Smooth muscle cell (in vitro differentiated cells): Measurements from ENCODE around the gene ZNF804A. TPM values are rescaled to one million over a fixed set of nuclear protein-coding genes. Genes with fewer than 3 reads are reported as not detected.

Experiments used
- DNase-seq: peaks from one replicate; lab custom pipeline; 2025; ENCODE audit not compliant: unreplicated experiment; lab: John Stamatoyannopoulos, UW
- H2AFZ ChIP-seq: fragments of 200-600 bp; sonication (generic); 2 replicates; pipeline ENCODE4 v1.6.0; 2016; ENCODE audit warnings: antibody characterized with exemption, low read depth, mild to moderate bottlenecking
- H3F3A ChIP-seq: fragments of 200-600 bp; sonication (generic); 2 replicates; pipeline ENCODE4 v1.6.0; 2017; ENCODE audit warnings: antibody characterized with exemption, low read depth
- H3K27ac ChIP-seq: fragments of 200-600 bp; sonication (generic); 2 replicates; pipeline ENCODE4 v1.5.1; 2016; ENCODE audit warnings: low read depth, mild to moderate bottlenecking
- H3K27me3 ChIP-seq: fragments of 200-600 bp; sonication (generic); 2 replicates; pipeline ENCODE4 v1.6.1; 2016; ENCODE audit warnings: low read depth, mild to moderate bottlenecking
- H3K36me3 ChIP-seq: fragments of 200-600 bp; sonication (generic); 2 replicates; pipeline ENCODE4 v1.5.1; 2016; ENCODE audit warnings: low read depth
- H3K4me1 ChIP-seq: fragments of 200-600 bp; sonication (generic); 2 replicates; pipeline ENCODE4 v1.5.1; 2016; ENCODE audit warnings: low read depth
- H3K4me2 ChIP-seq: fragments of 200-600 bp; sonication (generic); 2 replicates; pipeline ENCODE4 v1.6.0; 2016; ENCODE audit warnings: mild to moderate bottlenecking
- H3K4me3 ChIP-seq: fragments of 200-600 bp; sonication (generic); 2 replicates; pipeline ENCODE4 v1.5.1; 2016; ENCODE audit warnings: mild to moderate bottlenecking
- H3K79me2 ChIP-seq: fragments of 200-600 bp; sonication (generic); 2 replicates; pipeline ENCODE4 v1.6.0; 2016; ENCODE audit warnings: low read depth, mild to moderate bottlenecking
- H3K9ac ChIP-seq: fragments of 200-600 bp; sonication (generic); 2 replicates; pipeline ENCODE4 v1.6.0; 2016; ENCODE audit warnings: low read depth
- H3K9me3 ChIP-seq: fragments of 200-600 bp; sonication (generic); replicated peaks from 2 replicates; pipeline ENCODE4 v1.5.1; 2016; ENCODE audit warnings: low read depth
- H4K20me1 ChIP-seq: fragments of 200-600 bp; sonication (generic); 2 replicates; pipeline ENCODE4 v1.6.0; 2016; ENCODE audit warnings: low read depth
- CTCF ChIP-seq: fragments of 200-600 bp; sonication (generic); IDR thresholded peaks from 2 replicates; pipeline ENCODE4 v1.5.1; 2017; ENCODE audit warnings: borderline replicate concordance, mild to moderate bottlenecking, antibody characterized with exemption; ENCODE audit not compliant: insufficient read depth, poor library complexity, severe bottlenecking
- WGBS: methylation state at CpG from one replicate; pipeline ENCODE4 v1.1.7; 2016; ENCODE audit warnings: low lambda C conversion rate; 5-methylcytosine and 5-hydroxymethylcytosine counted together
- polyA plus RNA-seq: library from polyadenylated mRNA; unstranded; fragments of >200 nt; fragmentation: Nextera tagmentation; extraction: Ambion mirVana; gene quantifications from 2 replicates; pipeline ENCODE4 v1.2.1, GENCODE V29; 2016
- total RNA-seq: library from RNA; depleted of rRNA; stranded (reverse); fragments of >200 nt; gene quantifications from 2 replicates; pipeline ENCODE4 v1.2.3, GENCODE V29; 2014

Gene ZNF804A
- total and polyA plus RNA-seq, 2 experiments from 2014 or later: 1.0 to 1.3 TPM

- no peak for TF ChIP-seq CTCF
- no peak for DNase-seq
- no peaks in the 10 kb centered on the region for H3K27me3 ChIP-seq
Observed at GRCh38 chr2:184849516-184849915, 251.2 kb downstream of the ZNF804A start.

GRCh38 chr2:184851576-184851975, 253.2 kb downstream of the ZNF804A start:
- H4K20me1 ChIP-seq: no peaks in the 10 kb centered on the region
- no peak overlapping the region for H3K4me2 ChIP-seq
- no peak overlapping the region for H2AFZ ChIP-seq
- H3K79me2 ChIP-seq: no peaks in the 10 kb centered on the region
- no peaks in the 10 kb centered on the region for H3K36me3 ChIP-seq
- no peak overlapping the region for H3K4me3 ChIP-seq
- WGBS: 58% methylated on average over 1 of the region's 1 CpG
- H3K9ac ChIP-seq: no peak overlapping the region
- DNase-seq: no peak
- no peaks in the 10 kb centered on the region for H3K9me3 ChIP-seq
- no peaks in the 10 kb centered on the region for H3K4me1 ChIP-seq
- no peak overlapping the region for H3K27ac ChIP-seq
- H3F3A ChIP-seq: no peaks in the 10 kb centered on the region
- H3K27me3 ChIP-seq: no peaks in the 10 kb centered on the region
- TF ChIP-seq CTCF: no peak

More at GRCh38 chr2:184849516-184849915, 251.2 kb downstream of the ZNF804A start:
- no peak overlapping the region for H3K9ac ChIP-seq
- H3K4me3 ChIP-seq: no peak overlapping the region
- no peaks in the 10 kb centered on the region for H3K4me1 ChIP-seq
- no peaks in the 10 kb centered on the region for H3K79me2 ChIP-seq
- H3K4me2 ChIP-seq: no peak overlapping the region
- H3K36me3 ChIP-seq: no peaks in the 10 kb centered on the region
- no peaks in the 10 kb centered on the region for H4K20me1 ChIP-seq
- no peaks in the 10 kb centered on the region for H3K9me3 ChIP-seq
- H2AFZ ChIP-seq: no peak overlapping the region
- no peaks in the 10 kb centered on the region for H3F3A ChIP-seq
- no peak overlapping the region for H3K27ac ChIP-seq

- no peaks in the 10 kb centered on the region for H3F3A ChIP-seq
- H3K27ac ChIP-seq: no peak overlapping the region
- no peaks in the 10 kb centered on the region for H3K27me3 ChIP-seq
- H3K79me2 ChIP-seq: no peaks in the 10 kb centered on the region
- no peak for DNase-seq
- H2AFZ ChIP-seq: no peak overlapping the region
- H3K36me3 ChIP-seq: no peaks in the 10 kb centered on the region
- no peak overlapping the region for H3K4me3 ChIP-seq
- peaks cover 7% of the 10 kb centered on the region for H3K9me3 ChIP-seq
- H3K9ac ChIP-seq: no peak overlapping the region
- H3K4me1 ChIP-seq: no peaks in the 10 kb centered on the region
- H4K20me1 ChIP-seq: no peaks in the 10 kb centered on the region
- TF ChIP-seq CTCF: no peak
- no peak overlapping the region for H3K4me2 ChIP-seq
Observed at GRCh38 chr2:184859187-184859586, 260.9 kb downstream of the ZNF804A start.

GRCh38 chr2:184860744-184861143, 262.4 kb downstream of the ZNF804A start:
- no peak overlapping the region for H3K4me2 ChIP-seq
- H3K27ac ChIP-seq: no peak overlapping the region
- H3K4me1 ChIP-seq: no peaks in the 10 kb centered on the region
- no peaks in the 10 kb centered on the region for H3K79me2 ChIP-seq
- H3K27me3 ChIP-seq: no peaks in the 10 kb centered on the region
- no peak for TF ChIP-seq CTCF
- H3K9me3 ChIP-seq: peaks cover 7% of the 10 kb centered on the region
- H4K20me1 ChIP-seq: no peaks in the 10 kb centered on the region
- H3K36me3 ChIP-seq: no peaks in the 10 kb centered on the region
- H3K4me3 ChIP-seq: no peak overlapping the region
- DNase-seq: no peak
- H3F3A ChIP-seq: no peaks in the 10 kb centered on the region
- no peak overlapping the region for H3K9ac ChIP-seq
- WGBS: 100% methylated on average over 2 of the region's 2 CpGs
- H2AFZ ChIP-seq: no peak overlapping the region
